Measurements from ENCODE around the gene SOBP. TPM values are rescaled to one million over a fixed set of nuclear protein-coding genes. Genes with fewer than 3 reads are reported as not detected.

Gene SOBP
- total RNA-seq, 4 donors from 2014 or later = 0.27 to 2.7 (median 1.5) TPM

DNA sequence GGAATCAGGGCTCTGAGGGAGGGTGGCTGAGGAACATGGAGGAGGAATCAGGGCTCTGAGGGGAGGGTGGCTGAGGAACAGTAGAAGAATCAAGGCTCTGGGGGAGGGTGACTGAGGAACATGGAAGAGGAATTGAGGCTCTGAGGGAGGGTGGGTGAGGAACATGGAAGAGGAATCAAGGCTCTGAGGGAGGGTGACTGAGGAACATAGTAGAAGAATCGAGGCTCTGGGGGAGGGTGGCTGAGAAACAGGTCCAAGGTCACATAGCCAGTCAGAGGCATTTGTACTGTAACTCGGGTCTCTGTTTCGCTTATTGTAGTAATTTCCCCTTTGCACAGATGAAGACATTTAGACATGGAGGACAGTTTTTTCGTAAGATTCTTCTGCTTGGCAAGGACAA, 164.8 kb downstream of the SOBP start:
- intact Hi-C loops (cut with DNase I; ENCODE audit: low total_unique reads) = no loop called here
- WGBS, 2 donors = 68 to 84% methylated on average over 4 of the region's 4 CpGs
- no peak for DNase-seq (ENCODE audit: low spot score in 2 of 2)
- no peak overlapping the region for H3K4me3 ChIP-seq (ENCODE audit: low read depth, poor library complexity, severe bottlenecking)
- TF ChIP-seq, protein P1, sequence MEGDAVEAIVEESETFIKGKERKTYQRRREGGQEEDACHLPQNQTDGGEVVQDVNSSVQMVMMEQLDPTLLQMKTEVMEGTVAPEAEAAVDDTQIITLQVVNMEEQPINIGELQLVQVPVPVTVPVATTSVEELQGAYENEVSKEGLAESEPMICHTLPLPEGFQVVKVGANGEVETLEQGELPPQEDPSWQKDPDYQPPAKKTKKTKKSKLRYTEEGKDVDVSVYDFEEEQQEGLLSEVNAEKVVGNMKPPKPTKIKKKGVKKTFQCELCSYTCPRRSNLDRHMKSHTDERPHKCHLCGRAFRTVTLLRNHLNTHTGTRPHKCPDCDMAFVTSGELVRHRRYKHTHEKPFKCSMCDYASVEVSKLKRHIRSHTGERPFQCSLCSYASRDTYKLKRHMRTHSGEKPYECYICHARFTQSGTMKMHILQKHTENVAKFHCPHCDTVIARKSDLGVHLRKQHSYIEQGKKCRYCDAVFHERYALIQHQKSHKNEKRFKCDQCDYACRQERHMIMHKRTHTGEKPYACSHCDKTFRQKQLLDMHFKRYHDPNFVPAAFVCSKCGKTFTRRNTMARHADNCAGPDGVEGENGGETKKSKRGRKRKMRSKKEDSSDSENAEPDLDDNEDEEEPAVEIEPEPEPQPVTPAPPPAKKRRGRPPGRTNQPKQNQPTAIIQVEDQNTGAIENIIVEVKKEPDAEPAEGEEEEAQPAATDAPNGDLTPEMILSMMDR (IDR thresholded peaks at IDR 0.05) = no peak
- TF ChIP-seq POLR2A (IDR thresholded peaks at IDR 0.05) = no peak

DNA sequence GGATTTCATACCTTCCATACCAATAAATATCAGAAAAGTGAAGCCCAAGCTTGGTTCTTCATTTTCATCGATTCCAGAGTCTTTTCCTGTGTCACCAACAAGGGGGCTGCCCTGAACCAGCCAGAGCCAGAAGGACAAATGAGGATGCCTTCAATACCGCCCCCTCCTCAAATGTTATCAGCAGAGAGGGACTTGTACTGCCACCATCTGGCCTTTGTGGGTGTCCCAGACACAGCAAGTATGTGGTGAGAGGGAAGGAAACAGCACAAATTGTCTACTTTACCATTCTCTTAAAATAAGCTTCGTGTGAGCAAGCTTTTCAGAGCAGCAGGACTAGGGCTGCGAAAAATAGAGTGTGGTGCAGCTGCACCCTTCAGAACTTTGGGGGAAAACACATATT, 165.3 kb downstream of the SOBP start:
- intact Hi-C loops (cut with DNase I; ENCODE audit: low total_unique reads) = no loop called here

DNA sequence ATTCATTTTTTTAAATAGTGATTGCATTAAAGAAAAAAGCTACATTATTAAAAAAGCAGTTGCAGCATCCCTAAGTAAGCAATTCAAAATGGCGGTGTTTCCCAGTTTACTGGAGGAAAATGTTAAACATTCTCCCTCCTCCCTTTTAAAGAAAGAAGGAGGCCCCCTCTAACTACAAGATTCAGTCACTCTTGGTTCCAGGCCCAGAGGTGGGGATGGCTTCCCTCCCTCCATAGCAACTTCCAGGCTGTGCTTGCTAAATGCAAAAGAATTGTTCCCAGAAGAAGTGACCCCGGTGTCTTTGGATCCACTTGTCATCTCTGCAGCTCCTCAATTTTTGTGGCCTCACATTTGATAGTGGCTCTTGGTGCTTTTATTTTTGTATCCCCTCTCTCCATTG, 165.9 kb downstream of the SOBP start:
- TF ChIP-seq POLR2A (IDR thresholded peaks at IDR 0.05) = no peak
- TF ChIP-seq, protein P1 (IDR thresholded peaks at IDR 0.05) = no peak
- intact Hi-C loops (cut with DNase I; ENCODE audit: low total_unique reads) = no loop called here

More for the DNA sequence above, 165.3 kb downstream of the SOBP start:
- DNase-seq (ENCODE audit: low spot score in 2 of 2) = no peak
- TF ChIP-seq POLR2A (IDR thresholded peaks at IDR 0.05) = no peak
- TF ChIP-seq, protein P1 (IDR thresholded peaks at IDR 0.05) = no peak
- H3K4me3 ChIP-seq (ENCODE audit: low read depth, poor library complexity, severe bottlenecking) = no peak overlapping the region
- 57 to 73% methylated on average over 4 of the region's 4 CpGs for WGBS, 2 donors

DNA sequence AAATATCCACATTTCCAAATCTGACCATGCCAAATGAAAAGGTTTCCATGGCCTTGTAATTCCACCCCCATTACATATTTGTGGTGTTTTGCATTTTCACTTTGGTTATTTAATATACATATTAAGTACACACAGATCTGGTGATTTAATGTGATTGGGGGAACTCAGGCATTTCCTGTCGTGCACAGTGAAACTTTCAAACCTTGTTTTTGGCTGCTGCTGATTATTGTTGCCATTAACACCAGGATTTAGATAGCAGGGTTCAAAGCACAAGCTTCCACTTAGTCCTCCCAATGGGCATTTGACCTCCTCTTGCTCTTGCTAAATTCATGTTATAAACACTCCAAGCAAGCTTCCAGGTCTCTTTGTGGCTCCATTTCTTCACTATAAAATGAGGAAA, 166.5 kb downstream of the SOBP start:
- intact Hi-C loops (cut with DNase I; ENCODE audit: low total_unique reads) = no loop called here
- TF ChIP-seq, protein P1 (IDR thresholded peaks at IDR 0.05) = no peak
- TF ChIP-seq POLR2A (IDR thresholded peaks at IDR 0.05) = no peak
- WGBS, 2 donors = 56 to 65% methylated on average over 1 of the region's 1 CpG
- H3K4me3 ChIP-seq (ENCODE audit: low read depth, poor library complexity, severe bottlenecking) = no peak overlapping the region
- no peak for DNase-seq (ENCODE audit: low spot score in 2 of 2)

More for the DNA sequence above, 165.9 kb downstream of the SOBP start:
- WGBS, 2 donors = 88 to 89% methylated on average over 2 of the region's 2 CpGs
- no peak for DNase-seq (ENCODE audit: low spot score in 2 of 2)
- no peak overlapping the region for H3K4me3 ChIP-seq (ENCODE audit: low read depth, poor library complexity, severe bottlenecking)

DNA sequence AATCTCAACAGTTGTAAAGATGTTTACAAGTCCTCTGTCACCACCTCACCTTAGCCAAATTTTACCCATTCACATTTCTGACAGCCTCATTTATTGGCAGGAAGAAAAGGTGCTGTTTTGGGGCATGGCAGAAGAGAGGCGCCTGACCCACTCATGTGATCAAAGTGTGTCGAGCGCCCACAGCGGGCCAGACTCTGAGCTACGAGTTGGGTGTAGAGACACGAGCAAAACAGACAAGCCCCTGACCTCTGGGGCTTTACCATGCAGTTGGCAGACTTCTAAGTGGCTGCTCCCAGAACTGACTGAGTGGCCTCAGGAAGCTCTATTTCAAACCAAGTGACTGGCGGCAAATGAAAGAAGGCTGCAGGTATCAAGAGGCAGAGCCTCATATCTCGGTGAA, 167.0 kb downstream of the SOBP start:
- intact Hi-C loops (cut with DNase I; ENCODE audit: low total_unique reads) = no loop called here
- TF ChIP-seq, protein P1 (IDR thresholded peaks at IDR 0.05) = no peak
- TF ChIP-seq POLR2A (IDR thresholded peaks at IDR 0.05) = no peak
- DNase-seq (ENCODE audit: low spot score in 2 of 2) = no peak
- H3K4me3 ChIP-seq (ENCODE audit: low read depth, poor library complexity, severe bottlenecking) = no peak overlapping the region
- 72 to 81% methylated on average over 8 of the region's 8 CpGs for WGBS, 2 donors

DNA sequence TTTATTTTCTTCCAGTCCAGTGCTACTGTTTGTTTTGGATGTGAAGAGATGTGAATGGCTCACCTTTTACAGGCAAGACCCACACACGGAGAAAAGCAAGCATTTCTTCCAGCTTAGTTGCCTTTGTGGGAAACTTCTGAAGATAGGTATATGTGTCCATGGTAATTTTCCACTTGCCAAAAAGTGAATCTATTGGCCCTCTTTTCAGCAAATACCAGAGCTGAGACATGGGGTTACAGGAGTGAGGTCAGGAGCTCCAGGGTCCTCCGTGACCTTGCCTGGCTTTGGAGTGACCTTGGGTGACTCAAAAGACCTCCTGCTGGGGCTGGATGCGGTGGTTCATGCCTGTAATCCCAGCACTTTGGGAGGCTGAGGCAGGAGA, 167.4 kb downstream of the SOBP start:
- no peak overlapping the region for H3K4me3 ChIP-seq (ENCODE audit: low read depth, poor library complexity, severe bottlenecking)
- intact Hi-C loops (cut with DNase I; ENCODE audit: low total_unique reads) = no loop called here
- 89% methylated on average over 3 of the region's 3 CpGs for WGBS, 2 donors

More for the DNA sequence above, 167.4 kb downstream of the SOBP start:
- TF ChIP-seq, protein P1 (IDR thresholded peaks at IDR 0.05) = no peak
- no peak for TF ChIP-seq POLR2A (IDR thresholded peaks at IDR 0.05)
- DNase-seq (ENCODE audit: low spot score in 2 of 2) = no peak
